GM18951 (cell line): ENCODE results near the gene MATR3.
A peak's percentile ranks its signal among the peaks of the same experiment; 100 is the strongest.
"Not testable (repeated sequence)": the region's sequence is repeated elsewhere in the genome, so short reads cannot be mapped to it uniquely, and the experiment has no call there.

Experiments used
- POLR2A ChIP-seq: IDR thresholded peaks from 4 replicates; pipeline ENCODE4 v1.6.1; 2011; ENCODE audit warnings: mild to moderate bottlenecking; ENCODE audit not compliant: insufficient read length, insufficient read depth; ENCODE audit errors: extremely low read depth
- in situ Hi-C: fragments of 300-500 bp; cut with MboI; formaldehyde crosslinking; loops from one replicate; pipeline ENCODE4 v1.12.0; 2022; ENCODE audit warnings: low sequenced_read_pairs, mixed read lengths, inconsistent platforms; ENCODE audit not compliant: unreplicated experiment

The MATR3 gene

DNA sequence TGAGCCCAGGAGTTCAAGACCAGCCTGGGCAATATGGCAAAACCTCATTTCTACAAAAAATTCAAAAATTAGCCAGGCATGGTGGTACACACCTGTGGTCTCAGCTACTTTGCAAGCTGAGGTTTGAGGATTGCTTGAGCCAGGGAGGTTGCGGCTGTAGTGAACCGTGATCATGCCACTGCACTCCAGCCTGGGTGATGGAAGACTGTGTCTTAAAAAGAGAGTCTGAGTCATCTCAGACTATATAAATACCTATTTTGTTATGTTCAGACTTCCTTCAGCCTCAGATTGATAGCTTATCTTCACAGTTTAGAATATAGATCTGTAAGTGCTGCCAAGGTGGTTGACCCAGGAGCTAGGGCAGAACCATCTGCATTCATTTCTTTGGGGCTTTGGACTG is 46.5 kb downstream of the MATR3 start:
- no peak for TF ChIP-seq POLR2A
- in situ Hi-C loops, result no loop called here

DNA sequence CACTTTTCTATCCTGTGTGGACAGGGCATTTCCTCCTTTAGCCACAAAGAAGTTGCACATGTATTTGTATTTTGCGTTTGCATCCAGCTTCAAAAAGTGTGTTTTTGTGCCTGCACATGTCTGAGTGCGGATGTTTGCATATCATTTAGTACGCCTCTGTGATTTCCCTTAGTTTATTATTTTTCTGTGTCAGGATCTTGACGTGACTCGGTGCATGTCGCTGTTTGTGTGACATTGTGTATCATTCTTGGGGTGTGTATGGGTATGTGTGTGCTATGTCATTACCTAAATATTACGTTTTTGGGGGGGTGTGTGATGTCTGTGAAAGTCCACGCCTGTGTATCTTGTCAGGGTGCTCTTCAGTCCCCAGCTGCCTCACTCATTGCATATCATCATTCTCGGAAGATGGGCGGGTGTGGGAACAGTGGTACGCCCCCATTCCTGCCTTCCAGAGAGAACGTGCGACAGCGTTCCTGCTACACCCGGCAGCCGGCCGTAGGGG is 47.7 kb downstream of the MATR3 start:
- in situ Hi-C loops, result no loop called here
- no peak for TF ChIP-seq POLR2A

DNA sequence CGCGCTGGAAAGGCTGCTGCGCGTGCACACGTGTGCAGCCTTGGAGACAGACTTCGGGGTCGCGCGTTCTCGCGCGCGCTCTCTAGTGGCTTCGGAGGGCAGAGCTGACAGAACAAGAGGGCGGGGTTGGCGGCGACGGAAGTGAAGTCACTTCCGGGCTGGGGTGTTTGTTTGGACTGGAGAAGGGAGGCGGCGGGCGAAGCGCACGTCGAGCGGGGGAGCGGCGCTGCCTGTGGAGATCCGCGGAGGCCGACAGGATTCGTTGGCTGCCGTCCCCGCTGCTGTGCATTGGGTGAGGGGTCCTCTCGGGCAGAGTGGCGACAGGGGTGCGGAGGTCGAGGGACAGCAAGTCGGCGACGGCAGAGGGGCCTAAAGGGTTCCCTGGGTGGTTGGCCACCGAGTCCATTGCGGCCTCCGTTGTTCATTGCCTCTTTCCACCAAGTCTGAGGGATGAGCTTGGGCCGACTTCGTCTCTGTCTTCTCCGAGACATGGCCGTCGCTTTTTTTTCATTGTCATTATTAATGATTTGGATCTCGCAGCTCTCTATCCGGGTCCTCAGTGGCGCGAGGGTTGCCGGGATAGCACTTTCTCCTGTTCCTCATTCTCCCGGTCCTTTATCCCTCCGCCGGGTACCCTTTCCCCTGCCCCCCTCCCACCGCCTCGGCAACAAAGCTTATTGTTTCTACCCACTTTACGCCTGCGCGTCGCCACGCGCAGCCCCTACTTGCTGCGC is 48.3 kb downstream of the MATR3 start, which contains the start of gene PAIP2:
Gene PAIP2, plus strand, starts transcription at position 166 of the 734 bp plus-strand sequence. CDS start 21,931 bp downstream, outside the sequence.
- TF ChIP-seq POLR2A, result peak; percentile 81
- in situ Hi-C loops, result no loop called here

DNA sequence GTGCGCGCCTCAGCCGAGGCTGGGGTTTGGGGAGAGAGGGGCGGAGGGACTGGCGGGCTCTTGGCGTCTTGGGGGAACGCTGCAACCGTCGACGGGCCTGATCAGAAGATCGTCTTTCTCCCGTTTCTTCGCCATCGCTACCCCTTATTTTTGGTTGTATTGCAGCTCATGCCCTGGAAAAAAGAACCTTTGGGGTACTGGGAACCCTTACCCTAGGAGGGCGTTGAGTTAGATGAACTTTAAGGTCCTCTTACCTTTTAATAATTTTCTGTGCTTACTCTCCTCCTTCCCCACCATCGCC is 48.8 kb downstream of the MATR3 start:
- in situ Hi-C loops, result no loop called here
- TF ChIP-seq POLR2A, result no peak

DNA sequence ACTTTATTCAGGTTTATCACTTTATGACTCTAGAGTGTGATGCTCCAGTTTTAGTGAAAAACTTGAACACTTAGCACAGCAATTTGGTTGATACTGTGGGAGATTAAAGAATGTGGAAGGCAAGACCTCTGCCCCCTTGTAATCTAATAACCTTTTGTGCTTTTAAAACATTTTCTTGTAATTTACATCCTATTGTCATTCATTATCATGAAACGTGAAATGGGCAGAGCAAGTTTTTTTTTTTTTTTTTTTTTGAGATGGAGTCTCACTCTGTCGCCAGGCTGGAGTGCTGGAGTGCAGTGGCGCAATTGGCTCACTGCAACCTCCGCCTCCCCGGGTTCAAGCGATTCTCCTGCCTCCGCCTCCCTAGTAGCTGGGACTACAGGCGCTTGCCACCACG is 49.9 kb downstream of the MATR3 start:
- no peak for TF ChIP-seq POLR2A
- in situ Hi-C loops, result no loop called here

DNA sequence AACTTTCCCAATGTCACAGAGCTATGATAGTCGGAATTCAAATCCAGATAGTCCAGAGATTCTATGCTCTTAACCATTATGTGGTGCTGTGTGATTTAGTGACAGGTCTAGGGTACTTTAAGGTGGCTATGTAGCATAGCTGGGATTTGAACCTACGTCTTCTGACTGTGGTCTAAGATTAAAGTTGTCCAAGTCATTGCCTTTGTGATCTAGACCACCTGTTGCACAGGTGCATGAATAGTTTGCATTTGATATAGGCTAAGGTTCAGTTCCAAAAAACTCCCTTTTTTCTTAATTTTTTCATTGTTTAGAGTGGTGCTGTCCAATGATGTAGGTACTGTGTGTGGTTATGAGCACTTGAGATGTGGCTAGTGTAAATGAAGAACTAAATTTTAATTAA is 50.6 kb downstream of the MATR3 start:
- in situ Hi-C loops, result no loop called here
- TF ChIP-seq POLR2A, result no peak

DNA sequence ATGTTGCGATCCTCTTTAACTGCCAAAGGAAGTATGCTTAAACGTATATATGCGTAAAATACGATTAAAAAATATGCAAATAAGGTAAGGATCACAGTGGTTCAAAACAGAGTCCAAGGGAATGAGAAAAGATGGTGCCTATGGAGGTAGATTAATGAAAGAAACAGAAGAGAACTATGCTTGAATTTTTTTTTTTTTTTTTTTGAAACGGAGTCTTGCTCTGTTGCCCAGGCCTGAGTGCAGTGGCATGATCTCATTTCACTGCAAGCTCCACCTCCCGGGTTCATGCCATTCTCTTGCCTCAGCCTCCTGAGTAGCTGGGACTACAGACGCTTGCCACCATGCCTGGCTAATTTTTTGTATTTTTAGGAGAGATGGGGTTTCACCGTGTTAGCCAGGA is 51.9 kb downstream of the MATR3 start:
- in situ Hi-C loops, result not testable (repeated sequence)

DNA sequence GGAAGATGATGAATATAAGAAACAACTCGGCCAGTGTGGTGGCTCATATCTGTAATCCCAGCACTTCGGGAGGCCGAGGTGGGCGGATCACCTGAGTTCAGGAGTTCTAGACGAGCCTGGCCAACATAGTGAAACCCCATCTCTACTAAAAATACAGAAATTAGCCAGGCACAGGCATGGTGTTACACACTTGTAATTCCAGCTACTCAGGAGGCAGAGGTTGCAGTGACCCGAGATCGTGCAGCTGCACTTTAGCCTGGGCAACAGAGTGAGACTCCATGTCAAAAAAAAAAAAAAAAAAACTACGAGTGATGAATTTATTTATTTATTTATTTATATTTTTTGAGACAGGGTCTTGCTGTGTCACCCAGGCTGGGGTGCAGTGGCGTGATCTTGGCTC is 54.3 kb downstream of the MATR3 start:
- in situ Hi-C loops, result not testable (repeated sequence)

DNA sequence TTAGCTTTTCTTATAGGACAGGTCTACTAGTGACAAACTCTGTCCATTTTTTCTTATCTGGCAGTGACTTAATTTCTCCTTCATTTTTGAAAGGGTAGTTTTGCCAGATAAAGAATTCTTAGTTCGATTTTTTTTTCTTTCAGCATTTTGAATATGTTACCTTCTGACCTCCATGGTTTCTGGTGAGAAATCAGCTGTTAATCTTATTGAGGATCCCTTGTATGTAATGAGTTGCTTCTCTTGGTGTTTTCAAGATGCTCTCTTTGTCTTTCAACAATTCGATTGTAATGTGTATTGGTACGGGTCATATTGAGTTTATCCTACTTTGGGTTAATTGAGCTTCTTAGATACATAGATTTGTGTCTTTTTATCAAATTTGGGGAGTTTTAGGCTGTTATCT is 60.6 kb downstream of the MATR3 start:
- in situ Hi-C loops, result no loop called here

DNA sequence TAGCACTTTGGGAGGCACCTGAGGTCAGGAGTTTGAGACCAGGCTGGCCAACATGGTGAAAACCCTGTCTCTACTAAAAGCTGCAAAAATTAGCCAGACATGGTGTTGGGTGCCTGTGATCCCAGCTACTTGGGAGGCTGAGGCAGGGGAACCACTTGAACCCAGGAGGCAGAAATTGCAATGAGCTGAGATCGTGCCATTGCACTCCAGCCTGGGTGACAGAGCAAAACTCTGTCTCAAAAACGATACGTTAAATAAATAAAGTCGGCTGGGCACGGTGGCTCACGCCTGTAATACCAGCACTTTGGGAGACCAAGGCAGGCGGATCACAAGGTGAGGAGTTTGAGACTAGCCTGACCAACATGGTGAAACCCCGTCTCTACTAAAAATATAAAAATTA is 62.4 kb downstream of the MATR3 start:
- in situ Hi-C loops, result not testable (repeated sequence)

More for the DNA sequence above, 60.6 kb downstream of the MATR3 start:
- TF ChIP-seq POLR2A, result no peak

DNA sequence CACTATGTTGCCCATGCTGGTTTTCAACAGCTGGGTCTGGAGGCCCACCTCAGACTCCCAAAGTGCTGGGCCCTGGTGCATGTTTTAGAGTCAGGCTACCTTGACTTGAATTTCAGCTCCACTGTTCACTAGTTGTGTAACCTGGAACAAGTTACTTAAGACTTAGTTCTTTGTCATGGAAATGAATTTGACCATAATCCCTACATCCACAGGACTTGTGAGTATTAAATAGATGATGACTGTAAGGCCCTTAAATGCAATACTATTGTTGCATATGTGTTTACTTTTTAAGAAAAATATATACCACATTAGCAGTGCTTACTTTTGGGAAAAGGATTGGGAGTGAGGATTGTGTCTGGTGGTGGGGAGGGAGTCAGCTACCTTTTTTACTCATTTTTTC is 64.5 kb downstream of the MATR3 start:
- no peak for TF ChIP-seq POLR2A
- in situ Hi-C loops, result no loop called here

DNA sequence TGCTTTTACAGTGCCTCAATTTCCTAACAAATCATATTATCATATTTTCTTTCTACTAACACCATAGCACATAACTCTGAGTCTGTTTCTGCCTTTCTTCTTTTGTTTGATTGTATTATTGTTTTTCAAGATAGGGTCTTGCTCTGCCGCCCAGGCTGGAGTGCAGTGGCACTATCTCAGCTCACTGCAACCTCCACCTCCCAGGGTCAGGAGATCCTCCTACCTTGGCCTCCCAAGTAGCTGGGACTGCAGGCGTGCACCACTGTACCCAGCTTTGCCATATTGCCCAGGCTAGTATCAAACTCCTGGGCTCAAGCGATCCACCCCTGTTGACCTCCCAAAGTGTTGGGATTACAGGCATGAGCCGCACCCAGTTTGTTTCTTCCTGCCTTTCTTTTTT is 66.8 kb downstream of the MATR3 start:
- no peak for TF ChIP-seq POLR2A
- in situ Hi-C loops, result no loop called here

DNA sequence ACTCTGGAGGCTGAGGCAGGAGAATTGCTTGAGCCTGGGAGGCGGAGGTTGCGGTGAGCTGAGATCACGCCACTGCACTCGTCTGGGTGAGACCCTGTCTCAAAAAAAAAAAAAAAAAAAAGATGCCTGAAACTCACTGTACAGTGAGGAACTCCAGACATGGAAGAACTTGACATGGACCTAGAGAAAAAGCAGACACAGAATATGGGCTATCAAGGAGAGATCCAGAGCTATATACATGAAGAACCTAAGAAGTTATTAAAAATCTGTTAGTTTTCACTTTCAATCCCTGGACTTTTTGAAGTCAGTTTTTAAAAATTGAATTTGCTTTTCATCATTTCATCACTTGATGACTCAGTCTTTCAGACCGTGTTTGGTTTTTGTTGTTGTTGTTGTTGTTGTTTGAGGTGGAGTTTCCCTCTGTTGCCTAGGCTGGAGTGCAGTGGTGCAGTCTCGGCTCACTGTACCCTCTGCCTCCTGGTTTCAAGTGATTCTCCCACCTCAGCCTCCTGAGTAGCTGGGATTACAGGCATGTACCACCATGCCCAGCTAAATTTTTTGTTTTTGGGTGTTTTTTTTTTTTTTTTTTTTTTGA is 68.4 kb downstream of the MATR3 start:
- in situ Hi-C loops, result no loop called here
- TF ChIP-seq POLR2A, result no peak

DNA sequence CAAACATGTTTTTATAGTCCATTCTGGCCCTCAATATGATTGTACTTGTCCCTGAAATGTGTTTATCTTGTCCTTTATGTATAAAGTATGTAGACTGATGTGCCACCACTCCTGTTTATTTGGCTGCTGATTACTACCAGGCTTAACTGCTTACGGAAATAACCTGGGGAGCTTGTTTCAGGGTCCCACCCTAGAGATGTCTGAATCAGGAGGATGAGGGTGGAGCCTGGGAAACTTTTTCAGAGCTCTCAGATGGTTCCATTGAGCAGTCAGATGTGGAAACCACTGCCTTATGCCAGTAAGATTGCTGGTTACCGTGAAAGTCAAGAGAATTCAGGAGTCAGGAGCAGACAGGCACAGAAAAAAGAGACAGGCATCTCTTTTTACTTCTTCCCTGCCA is 70.4 kb downstream of the MATR3 start:
- no peak for TF ChIP-seq POLR2A
- in situ Hi-C loops, result no loop called here

DNA sequence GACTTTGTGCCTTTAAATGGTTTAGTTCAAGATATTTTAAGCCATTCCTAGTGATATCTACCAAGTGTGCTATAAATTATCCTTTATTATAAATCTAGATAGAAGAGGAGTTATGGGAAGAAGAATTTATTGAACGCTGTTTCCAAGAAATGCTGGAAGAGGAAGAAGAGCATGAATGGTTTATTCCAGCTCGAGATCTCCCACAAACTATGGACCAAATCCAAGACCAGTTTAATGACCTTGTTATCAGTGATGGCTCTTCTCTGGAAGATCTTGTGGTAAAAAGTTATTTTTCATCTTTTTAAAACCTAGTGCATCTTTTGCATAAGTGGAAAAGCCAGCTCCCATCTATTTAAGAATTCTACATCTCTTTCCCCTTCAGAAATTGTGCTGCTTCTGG is 70.9 kb downstream of the MATR3 start:
- in situ Hi-C loops, result no loop called here
- TF ChIP-seq POLR2A, result no peak
